Lower leg skin (tissue), 4 donors: ENCODE measurements around the gene ZNF415. TPM values are rescaled to one million over a fixed set of nuclear protein-coding genes. Genes with fewer than 3 reads are reported as not detected.

Source experiments
- DNase-seq, 2 donors: peaks; one replicate each; pipeline ENCODE4 v3.0.0-alpha.2; 2019; ENCODE audit warnings: low spot score in 2 of 2
- H3K4me3 ChIP-seq: fragments of 200-600 bp; sonication (generic); 2 replicates; pipeline ENCODE4 v1.5.1; 2017; ENCODE audit warnings: mild to moderate bottlenecking, low read depth; ENCODE audit not compliant: poor library complexity, severe bottlenecking
- CTCF ChIP-seq, 3 donors: fragments of 450-650 bp; IDR thresholded peaks; one replicate each; pipeline ENCODE4 v1.5.1; 2016; ENCODE audit warnings: antibody characterized with exemption in 3 of 3, mild to moderate bottlenecking in 3 of 3, moderate library complexity in 2 of 3
- POLR2A ChIP-seq, 2 donors: fragments of 450-650 bp; IDR thresholded peaks; one replicate each; pipeline ENCODE4 v1.6.1; 2016 to 2017; ENCODE audit warnings: antibody characterized with exemption in 2 of 2, mild to moderate bottlenecking in 1 of 2, moderate library complexity in 1 of 2
- WGBS, 2 donors: methylation state at CpG; one replicate each; pipeline ENCODE4 v1.1.5; 2018; 5-methylcytosine and 5-hydroxymethylcytosine counted together
- intact Hi-C: fragments of 100-400 bp; cut with DNase I; formaldehyde crosslinking; loops from one replicate; pipeline ENCODE4 v1.15.0; 2023; ENCODE audit warnings: low total_unique reads
- total RNA-seq, 4 donors: library from RNA; depleted of rRNA; stranded (reverse); fragments of >200 nt; gene quantifications; one replicate each; pipeline ENCODE4 v1.1.0, GENCODE V29; 2016

ZNF415 gene
- total RNA-seq, 4 donors from 2014 or later: 1.1 to 7.4 (median 5.1) TPM

DNA sequence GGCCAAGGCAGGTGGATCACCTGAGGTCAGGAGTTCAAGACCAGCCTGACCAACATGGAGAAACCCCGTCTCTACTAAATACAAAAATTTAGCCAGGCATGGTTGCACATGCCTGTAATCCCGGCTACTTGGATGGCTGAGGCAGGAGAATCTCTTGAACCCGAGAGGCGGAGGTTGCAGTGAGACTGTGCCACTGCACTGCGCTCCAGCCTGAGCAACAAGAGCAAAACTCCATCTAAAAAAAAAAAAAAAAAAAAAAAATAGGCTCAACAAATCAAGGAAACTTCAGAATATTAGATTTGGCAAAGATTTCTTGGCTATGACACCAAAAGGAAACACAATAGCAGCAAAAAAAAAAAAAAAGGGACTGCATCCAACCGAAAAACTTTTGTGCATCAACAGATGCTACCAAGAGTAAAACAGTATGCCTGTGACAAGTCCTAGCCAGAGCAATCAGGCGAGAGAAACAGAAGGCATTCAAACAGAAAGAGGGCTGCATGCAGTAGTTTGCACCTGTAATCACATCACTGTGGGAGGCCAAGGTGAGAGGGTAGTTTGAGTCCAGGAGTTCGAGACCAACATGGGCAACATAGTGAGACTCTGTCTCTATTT, 53.3 kb downstream of the ZNF415 start:
- TF ChIP-seq CTCF (IDR thresholded peaks at IDR 0.05) (no peak), POLR2A (IDR thresholded peaks at IDR 0.05) (no peak)
- no peak for DNase-seq
- intact Hi-C loops: no loop called here
- no peak overlapping the region for H3K4me3 ChIP-seq
- WGBS, 2 donors: 82 to 83% methylated on average over 8 of the region's 8 CpGs

GRCh38 chr19:53078668-53079067, 54.0 kb downstream of the ZNF415 start:
- H3K4me3 ChIP-seq: no peak overlapping the region
- TF ChIP-seq POLR2A (IDR thresholded peaks at IDR 0.05) (no peak), CTCF (IDR thresholded peaks at IDR 0.05) (no peak)
- intact Hi-C loops: no loop called here
- no peak for DNase-seq
- 84 to 92% methylated on average over 1 of the region's 1 CpG for WGBS, 2 donors

DNA sequence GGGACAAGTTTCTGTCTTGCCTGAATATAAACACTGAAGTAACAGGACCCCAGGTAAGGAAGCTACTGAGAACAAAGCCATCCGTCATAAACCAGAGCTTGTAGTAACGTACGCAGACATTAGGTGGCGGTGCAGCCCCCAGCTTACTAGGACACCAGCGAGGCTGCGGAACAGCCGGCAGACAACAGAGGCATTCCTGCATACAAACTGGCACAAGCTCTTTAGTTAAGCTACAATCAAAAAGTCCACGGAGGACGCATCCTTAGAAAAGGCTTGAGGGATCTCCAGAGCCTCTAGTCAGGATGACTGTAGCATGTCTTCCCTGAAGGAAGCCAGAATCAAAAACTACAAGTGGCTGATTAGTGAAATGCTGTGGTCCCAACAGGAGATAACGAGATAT, 55.7 kb downstream of the ZNF415 start:
- 54% methylated on average over 10 of the region's 10 CpGs for WGBS, 2 donors
- no peak for DNase-seq
- H3K4me3 ChIP-seq: no peak overlapping the region
- TF ChIP-seq CTCF (IDR thresholded peaks at IDR 0.05) (no peak), POLR2A (IDR thresholded peaks at IDR 0.05) (no peak)
- intact Hi-C loops: no loop called here

DNA sequence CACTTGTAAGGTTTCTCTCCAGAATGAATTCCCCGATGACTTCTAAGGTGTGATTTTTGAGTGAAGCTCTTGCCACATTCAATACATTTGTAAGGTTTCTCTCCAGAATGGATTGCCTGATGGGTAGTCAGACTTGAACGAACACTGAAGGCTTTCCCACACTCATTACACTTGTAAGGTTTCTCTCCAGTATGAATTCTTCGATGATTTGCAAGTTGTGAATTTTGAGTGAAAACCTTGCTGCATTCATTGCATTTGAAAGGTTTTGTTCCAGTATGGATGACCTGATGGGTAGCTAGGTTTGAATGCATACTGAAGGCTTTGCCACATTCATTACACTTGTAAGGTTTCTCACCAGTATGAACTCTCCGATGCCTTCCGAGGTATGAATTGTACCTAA, 63.9 kb downstream of the ZNF415 start:
- TF ChIP-seq POLR2A (IDR thresholded peaks at IDR 0.05): no peak
- no peak for TF ChIP-seq CTCF (IDR thresholded peaks at IDR 0.05)
- WGBS, 2 donors: 97% methylated on average over 5 of the region's 5 CpGs
- H3K4me3 ChIP-seq: no peak overlapping the region
- intact Hi-C loops: no loop called here
- DNase-seq: no peak

GRCh38 chr19:53068199-53068598, 64.5 kb downstream of the ZNF415 start:
- 95 to 99% methylated on average over 4 of the region's 4 CpGs for WGBS, 2 donors
- intact Hi-C loops: no loop called here
- H3K4me3 ChIP-seq: no peak overlapping the region
- TF ChIP-seq CTCF (IDR thresholded peaks at IDR 0.05) (no peak), POLR2A (IDR thresholded peaks at IDR 0.05) (no peak)
- no peak for DNase-seq
